H1 (cell line): ENCODE results near the gene MACROD2.

ENCODE experiments used
- CHD2 ChIP-seq: IDR thresholded peaks from 2 replicates; pipeline ENCODE4 v1.6.1; 2012; ENCODE audit warnings: low read length, improper control_type of control experiment
- EZH2 ChIP-seq: fragments of 200-600 bp; sonication (generic); IDR thresholded peaks from 2 replicates; pipeline ENCODE4 v1.7.1; 2012; ENCODE audit warnings: low read depth, mild to moderate bottlenecking, moderate library complexity, low read length, inconsistent platforms; ENCODE audit not compliant: severe bottlenecking
- HDAC6 ChIP-seq: IDR thresholded peaks from one replicate; pipeline ENCODE4 v1.7.1; 2012; ENCODE audit warnings: low read depth, mild to moderate bottlenecking, inconsistent platforms, low read length, moderate library complexity
- JUN ChIP-seq: IDR thresholded peaks from 2 replicates; pipeline ENCODE4 v1.6.1; 2011; ENCODE audit warnings: low read depth, mild to moderate bottlenecking, improper control_type of control experiment, low read length
- SIN3A ChIP-seq, 2 experiments: IDR thresholded peaks in 1 of 2; conservative IDR thresholded peaks in 1 of 2; 2 replicates each; pipeline ENCODE4 v1.6.1; 2011 to 2012; ENCODE audit warnings: low read length in 2 of 2, improper control_type of control experiment in 1 of 2, low read depth in 1 of 2, mild to moderate bottlenecking in 1 of 2
- TBP ChIP-seq: IDR thresholded peaks from 2 replicates; pipeline ENCODE4 v1.6.1; 2011; ENCODE audit warnings: low read depth, low read length, improper control_type of control experiment
- TF ChIP-seq, protein P1 (sequence below), 3 experiments: IDR thresholded peaks; 1 replicate in 2 of 3; 2 replicates in 1 of 3; pipeline versions ENCODE4 v1.5.1 to v1.6.1; 2011; ENCODE audit warnings: low read length in 3 of 3, mild to moderate bottlenecking in 3 of 3, inconsistent platforms in 2 of 3, low read depth in 1 of 3, moderate library complexity in 1 of 3; ENCODE audit not compliant: insufficient read depth in 1 of 3; ENCODE audit errors: control extremely low read depth in 1 of 3
- TF ChIP-seq, protein P2 (sequence below): IDR thresholded peaks from 2 replicates; pipeline ENCODE4 v1.6.1; 2012; ENCODE audit warnings: low read length, inconsistent platforms

GRCh38 chr20:14383335-14383734 is 388.0 kb downstream of the MACROD2 start:
- TF ChIP-seq, protein P1, sequence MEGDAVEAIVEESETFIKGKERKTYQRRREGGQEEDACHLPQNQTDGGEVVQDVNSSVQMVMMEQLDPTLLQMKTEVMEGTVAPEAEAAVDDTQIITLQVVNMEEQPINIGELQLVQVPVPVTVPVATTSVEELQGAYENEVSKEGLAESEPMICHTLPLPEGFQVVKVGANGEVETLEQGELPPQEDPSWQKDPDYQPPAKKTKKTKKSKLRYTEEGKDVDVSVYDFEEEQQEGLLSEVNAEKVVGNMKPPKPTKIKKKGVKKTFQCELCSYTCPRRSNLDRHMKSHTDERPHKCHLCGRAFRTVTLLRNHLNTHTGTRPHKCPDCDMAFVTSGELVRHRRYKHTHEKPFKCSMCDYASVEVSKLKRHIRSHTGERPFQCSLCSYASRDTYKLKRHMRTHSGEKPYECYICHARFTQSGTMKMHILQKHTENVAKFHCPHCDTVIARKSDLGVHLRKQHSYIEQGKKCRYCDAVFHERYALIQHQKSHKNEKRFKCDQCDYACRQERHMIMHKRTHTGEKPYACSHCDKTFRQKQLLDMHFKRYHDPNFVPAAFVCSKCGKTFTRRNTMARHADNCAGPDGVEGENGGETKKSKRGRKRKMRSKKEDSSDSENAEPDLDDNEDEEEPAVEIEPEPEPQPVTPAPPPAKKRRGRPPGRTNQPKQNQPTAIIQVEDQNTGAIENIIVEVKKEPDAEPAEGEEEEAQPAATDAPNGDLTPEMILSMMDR (IDR thresholded peaks at IDR 0.05; ENCODE audit: control extremely low read depth in 1 of 3, insufficient read depth in 1 of 3, low read depth in 1 of 3, low read length in 3 of 3), result no peak
- TF ChIP-seq HDAC6 (no peak), JUN (no peak), SIN3A (conservative IDR thresholded peaks at IDR 0.05 in 1 of 2, IDR thresholded peaks at IDR 0.05 in 1 of 2; ENCODE audit: low read depth in 1 of 2, low read length in 2 of 2) (no peak), TBP (no peak), CHD2 (no peak), EZH2 (no peak)
- TF ChIP-seq, protein P2, sequence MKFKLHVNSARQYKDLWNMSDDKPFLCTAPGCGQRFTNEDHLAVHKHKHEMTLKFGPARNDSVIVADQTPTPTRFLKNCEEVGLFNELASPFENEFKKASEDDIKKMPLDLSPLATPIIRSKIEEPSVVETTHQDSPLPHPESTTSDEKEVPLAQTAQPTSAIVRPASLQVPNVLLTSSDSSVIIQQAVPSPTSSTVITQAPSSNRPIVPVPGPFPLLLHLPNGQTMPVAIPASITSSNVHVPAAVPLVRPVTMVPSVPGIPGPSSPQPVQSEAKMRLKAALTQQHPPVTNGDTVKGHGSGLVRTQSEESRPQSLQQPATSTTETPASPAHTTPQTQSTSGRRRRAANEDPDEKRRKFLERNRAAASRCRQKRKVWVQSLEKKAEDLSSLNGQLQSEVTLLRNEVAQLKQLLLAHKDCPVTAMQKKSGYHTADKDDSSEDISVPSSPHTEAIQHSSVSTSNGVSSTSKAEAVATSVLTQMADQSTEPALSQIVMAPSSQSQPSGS, result no peak
